GM18907 (cell line): Measurements from ENCODE around the gene GNRH2.
"Not testable (repeated sequence)": the region's sequence is repeated elsewhere in the genome, so short reads cannot be mapped to it uniquely, and the experiment has no call there.

Experiments used
- ATAC-seq: cut with Tn5 transposase; IDR thresholded peaks from one replicate; pipeline ENCODE4 v1.9.1; 2021; ENCODE audit warnings: mild to moderate bottlenecking, moderate library complexity; ENCODE audit not compliant: unreplicated experiment

GNRH2 gene, protein sequence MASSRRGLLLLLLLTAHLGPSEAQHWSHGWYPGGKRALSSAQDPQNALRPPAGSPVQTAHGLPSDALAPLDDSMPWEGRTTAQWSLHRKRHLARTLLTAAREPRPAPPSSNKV

DNA sequence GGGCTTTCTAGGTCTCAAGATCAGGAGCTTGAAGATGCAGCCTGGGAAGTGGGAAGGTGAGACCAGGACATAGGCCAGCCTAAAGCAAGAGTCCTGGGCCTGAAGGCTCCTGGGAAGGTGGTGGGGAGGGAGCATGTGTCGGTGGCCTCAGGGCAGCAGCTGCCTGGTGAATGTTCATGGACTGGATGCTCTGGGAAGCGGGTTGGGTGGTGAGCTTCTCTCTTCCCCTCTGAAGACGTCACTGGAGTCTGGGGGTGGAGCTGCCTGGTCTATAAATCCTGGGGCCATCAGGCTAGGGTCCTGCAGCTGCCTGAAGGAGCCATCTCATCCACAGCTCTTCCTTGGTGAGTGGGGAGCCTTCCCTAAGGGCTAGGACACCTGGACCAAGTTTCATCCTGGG lies at the start of gene GNRH2:
GNRH2 (plus strand) TSS at position 301 of the 400 bp plus-strand sequence. CDS start 793 bp downstream, outside the sequence.
- no peak for ATAC-seq

DNA sequence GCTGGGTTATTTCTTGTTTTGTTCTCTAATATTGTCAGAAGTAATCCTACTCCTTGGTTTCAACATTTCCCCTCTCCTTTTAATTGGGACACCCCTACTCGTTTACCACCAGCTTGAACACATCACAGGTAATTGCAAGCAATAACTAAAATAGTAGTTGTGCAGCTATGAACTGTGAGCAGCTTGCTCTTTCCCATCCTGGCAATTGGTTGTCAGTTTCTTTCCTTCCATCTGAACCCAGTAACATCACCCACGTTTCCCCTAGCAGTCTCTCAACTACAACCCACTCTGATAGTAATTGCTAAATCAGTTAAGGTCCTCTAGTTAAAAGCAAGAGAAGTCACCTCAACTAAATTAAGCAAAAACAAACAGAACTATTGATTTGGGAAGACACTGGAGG lies 47.6 kb upstream of the GNRH2 start:
- no peak for ATAC-seq

DNA sequence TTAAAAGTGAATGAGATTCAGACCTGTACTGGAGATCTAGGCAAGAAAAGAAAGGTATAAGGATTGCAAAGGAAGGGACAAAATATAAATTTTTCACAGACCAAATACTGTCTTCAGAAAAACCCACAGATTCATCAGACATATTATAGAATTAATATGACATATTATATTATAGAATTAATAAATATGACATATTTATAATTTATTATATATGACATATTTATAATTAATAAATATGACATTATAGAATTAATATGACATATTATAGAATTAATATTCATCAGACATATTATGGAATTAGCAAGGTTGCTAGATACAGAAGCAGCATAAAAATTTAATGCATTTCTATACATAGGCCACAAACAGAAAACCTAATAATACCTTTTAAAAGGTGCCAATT lies 44.7 kb upstream of the GNRH2 start:
- no peak for ATAC-seq

DNA sequence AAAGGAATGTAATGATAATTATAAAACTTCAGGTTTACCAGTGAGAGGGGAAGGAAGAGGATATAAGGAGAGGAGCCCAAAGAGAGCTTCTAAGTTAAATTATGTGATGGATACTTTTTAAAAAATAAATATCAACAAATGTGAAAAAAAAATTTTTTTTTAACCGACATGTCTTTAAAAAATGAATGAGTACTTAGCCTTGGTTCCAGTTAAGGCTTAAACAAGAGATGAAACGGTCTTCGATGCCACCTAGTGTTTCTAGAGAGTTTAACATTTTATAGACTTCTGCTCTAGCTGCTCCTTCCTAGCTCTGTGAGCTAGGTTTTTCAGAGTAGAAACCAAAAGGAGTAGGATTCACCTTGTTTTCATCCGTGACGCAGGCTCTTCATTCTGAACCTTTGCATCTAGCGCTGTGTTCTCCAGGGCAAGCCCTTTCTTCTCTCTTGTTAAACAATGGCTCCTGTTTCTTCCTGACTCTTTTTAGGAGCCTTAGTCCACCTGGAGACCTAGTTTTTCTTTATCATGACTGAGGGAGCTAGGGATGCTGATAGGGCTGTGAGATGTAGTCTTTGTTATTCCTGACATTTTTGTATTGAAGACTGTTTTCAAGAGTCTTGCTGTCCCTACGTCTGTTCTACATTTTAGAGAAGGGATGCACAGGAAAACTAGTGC lies 42.4 kb upstream of the GNRH2 start:
- no peak for ATAC-seq

DNA sequence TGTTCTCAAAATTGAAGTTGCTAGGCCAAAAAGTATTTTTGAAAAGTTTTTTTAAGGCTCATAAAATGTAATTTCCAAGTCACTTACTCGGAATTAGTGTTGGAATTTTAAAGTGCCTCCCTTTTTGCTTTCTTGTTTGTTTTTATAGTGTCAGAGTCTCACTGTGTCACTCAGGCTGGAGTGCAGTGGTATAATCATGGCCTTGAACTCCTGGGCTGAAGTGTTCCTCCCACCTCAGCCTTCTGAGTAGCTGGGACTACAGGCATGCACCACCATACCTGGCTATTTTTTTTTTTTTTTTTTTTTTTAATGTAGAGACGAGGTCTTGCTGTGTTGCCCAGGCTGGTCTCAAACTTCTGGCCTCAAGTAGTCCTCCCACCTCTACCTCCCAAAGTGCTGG lies 40.0 kb upstream of the GNRH2 start:
- ATAC-seq: no peak

DNA sequence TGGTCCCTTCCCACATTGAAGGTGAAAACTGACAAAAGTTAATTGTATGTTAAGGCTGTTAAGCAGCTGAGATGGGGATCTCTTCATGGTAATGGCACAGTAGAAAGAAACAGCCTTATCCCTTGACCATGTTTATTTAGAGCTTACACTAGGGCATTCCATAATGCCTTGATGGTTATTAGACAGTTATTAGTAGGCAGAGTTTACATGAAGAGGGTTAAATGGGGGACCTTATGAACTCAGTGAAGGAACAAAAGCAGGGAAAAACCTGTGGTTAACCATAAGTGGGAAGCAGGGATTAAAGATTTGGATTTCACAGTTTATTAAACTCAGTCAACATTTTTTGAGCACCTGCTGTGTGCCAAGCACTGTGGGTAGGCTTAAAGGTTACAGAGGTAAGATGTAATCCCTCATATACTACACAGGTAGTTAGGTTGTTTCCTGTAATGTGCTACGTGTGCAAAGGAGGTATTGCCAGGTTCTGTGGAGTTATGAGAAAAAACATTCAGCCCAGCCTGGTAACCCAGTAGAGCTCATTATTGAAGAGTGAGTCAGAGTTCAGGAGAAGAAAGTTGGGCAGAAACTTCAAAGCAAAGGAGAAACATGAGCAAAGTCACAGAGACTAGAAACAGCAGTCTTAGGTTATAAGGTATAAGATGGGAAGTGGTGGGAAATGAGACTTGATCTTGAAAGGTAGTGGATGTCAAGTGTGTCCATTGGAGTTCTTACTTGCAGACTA lies 32.3 kb upstream of the GNRH2 start:
- no peak for ATAC-seq

DNA sequence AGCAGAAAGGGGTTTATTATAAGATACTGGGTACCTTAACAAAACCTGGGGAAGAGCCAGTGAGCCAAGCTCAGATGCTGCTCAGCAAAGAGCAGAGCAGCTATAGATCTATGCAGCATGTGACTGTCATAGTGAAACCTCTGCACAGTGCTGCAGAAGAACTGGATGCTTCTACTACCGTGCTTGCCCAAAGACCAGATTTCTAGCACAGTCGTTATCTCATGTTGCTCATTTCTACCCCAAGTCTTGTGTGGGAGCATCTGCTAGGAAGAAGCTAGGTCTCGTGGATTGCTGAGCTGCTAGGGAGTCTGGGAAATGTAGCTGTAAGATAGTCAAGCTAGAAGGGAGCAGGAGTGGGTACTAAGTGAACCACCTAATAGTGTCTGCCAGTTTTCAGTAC lies 31.7 kb upstream of the GNRH2 start:
- ATAC-seq: no peak

DNA sequence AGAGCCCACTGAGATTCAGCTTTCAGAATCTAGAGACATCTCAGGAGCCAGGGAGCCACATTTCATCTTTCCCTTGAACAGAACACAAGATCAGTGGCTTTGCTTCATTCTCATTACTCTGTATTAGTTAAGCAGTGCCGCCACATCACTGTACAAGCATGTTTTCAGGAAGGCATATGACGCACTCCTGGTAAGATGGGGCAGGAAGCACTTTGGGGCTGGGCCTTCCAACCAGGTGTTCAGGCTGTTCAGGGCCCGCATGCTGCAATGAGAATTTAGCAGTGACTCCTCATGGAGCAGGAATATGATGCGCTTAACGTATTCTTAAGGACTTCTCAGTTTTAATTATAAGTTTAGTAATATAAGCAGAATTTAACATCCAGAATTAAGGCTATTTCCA lies 29.7 kb upstream of the GNRH2 start:
- no peak for ATAC-seq

DNA sequence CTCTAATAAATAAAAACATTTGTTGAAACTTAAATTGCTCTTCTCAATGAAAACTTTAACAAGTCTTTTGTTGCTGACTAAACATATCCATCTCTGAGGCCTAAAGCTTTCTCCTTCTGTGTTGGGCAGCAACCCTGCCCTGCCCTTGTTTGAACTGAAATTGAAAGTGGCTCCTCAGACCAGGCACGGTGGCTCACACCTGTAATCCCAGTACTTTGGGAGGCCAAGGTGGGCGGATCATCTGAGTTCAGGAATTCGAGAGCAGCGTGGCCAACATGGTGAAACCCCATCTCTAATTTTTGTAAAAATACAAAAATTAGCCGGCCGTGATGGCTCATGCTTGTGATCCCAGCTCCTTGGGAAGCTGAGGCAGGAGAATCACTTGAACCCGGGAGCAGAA lies 29.2 kb upstream of the GNRH2 start:
- no peak for ATAC-seq

DNA sequence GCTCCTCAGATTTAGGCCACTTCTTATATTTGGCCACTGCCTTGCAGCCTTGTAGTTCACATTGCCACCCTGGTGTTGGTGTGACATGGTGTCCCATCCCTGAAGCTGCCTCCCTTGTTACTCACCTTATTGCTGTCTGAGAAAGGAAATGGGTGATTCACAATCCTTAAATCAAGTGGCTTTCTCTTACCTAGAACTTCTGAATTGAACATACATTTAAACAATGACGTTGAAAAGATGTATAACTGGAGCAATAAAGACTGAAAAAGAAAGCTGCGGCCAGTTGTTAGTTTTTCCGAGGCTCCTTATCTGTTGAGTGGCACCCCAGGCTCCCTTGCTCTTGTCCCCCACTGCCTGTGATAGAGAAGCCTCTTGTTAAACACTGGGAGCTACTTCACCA lies 28.8 kb upstream of the GNRH2 start:
- ATAC-seq: no peak

DNA sequence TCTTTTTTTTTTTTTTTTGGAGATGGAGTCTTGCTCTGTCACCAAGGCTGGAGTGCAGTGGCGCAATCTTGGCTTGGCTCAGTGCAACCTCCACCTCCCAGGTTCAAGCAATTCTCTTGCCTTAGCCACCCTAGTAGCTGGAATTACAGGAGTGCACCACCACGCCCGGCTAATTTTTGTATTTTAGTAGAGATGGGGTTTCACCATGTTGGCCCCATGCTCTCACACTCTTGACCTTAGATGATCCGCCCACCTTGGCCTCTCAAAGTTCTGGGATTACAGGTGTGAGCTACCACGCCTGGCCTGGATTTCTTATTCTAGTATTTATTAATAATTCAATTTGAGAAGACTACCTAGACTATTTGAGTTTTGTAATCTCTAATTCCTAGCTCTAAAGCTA lies 28.1 kb upstream of the GNRH2 start:
- not testable (repeated sequence) for ATAC-seq

DNA sequence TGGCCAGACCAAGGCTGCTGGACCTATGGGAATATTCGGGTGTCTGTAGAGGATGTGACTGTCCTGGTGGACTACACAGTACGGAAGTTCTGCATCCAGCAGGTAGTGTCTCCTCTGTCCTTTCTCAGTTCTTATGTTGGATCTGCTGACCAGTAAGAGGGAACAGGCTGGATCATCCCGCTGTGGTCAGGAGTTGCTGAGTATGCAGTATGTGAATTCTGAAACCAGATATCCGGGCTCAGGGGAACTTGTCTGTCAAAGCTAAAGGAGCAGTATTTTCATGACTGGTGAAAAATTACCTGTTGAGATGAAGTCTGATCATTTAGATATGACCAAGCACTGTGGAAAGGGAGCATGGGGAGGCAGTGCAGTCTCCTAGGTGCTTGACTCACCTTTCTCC lies 22.1 kb upstream of the GNRH2 start:
- no peak for ATAC-seq

DNA sequence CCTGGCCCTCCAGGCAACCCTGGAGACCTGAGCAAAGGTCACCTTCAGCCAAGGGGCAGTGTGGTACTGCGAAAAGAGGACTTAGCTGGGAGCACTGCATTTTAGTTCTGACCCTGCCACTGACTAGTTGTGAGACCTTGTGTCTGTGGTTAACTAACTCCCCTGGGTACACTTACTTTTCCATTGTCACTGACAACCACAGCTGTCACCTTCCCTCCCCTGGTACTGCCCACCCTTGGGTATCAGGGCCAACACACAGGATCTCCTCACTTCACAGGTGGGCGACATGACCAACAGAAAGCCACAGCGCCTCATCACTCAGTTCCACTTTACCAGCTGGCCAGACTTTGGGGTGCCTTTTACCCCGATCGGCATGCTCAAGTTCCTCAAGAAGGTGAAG lies 21.6 kb upstream of the GNRH2 start:
- no peak for ATAC-seq

DNA sequence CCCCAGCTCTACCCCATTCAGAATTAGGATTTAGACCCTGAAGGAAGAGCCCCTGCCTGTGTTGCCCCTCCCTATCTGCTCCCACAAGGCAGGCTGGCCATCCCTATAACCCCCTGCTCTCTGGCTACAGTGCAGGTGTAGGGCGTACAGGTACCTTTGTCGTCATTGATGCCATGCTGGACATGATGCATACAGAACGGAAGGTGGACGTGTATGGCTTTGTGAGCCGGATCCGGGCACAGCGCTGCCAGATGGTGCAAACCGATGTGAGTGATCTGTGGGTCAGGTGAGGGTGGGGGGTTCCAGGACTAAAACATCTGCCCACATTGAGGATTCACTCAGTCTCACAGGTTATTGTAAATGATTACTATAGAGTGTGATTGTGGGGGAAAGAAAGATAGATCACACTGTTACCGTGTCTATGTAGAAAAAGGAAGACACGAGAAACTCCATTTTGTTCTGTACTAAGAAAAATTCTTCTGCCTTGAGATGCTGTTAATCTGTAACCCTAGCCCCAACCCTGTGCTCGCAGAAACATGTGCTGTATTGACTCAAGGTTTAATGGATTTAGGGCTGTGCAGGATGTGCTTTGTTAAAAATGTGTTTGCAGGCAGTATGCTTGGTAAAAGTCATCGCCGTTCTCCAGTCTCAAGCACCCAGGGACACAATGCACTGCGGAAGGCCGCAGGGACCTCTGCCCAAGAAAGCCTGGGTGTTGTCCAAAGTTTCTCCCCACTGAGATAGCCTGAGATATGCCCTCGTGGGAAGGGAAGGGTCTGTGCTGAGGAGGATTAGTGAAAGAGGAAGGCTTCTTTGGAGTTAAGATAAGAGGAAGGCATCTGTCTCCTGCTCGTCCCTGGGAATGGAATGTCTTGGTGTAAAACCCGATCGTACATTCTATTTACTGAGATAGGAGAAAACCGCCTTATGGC lies 20.6 kb upstream of the GNRH2 start:
- ATAC-seq: not testable (repeated sequence)

DNA sequence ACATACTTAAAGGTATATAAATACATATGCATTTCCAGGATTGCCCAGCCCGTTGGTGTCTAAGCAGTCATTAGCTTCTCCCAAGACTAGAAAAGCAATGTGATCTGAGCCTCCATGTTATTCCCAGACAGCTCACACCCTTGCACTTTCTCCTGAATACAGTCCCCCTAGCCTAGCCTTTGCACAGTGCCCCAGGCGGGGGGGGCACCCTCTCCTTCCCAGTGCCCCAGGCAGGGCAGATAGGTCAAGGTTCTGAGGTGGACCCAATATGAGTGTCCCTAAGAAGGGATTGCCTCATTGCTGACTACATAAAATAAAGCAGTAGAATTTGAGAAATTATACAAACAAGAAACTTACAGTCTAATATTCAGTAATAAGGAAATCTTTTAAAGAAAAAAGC lies 15.4 kb upstream of the GNRH2 start:
- no peak for ATAC-seq

DNA sequence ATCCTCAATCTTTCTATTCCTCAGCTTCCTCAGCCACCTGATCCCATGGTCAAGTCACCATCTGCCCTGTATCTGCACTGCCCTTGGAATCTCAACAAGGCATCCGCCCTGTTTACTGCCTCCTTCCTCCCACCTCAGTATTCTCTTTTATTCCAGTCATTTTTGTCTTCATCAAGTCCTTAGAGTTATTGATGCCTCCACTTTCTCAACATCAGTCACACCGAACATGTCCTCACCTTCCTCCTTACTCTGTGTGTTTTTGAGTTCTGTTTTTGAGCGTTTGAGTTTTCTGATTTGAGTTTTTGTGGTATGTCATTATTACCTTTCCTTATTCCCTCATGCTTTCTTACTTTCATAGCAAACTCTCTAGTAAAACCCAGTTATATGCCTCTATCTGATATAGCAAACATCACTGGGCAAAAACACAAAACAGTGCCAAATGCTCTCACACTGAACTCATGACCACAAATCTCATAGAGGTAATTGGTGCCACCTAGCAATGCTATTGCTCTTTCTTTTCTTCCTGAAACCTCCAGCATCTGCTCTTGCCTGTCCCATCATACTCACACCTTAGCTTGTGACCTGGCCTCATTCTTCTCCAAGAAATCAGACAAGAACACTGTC lies 11.8 kb upstream of the GNRH2 start:
- no peak for ATAC-seq

DNA sequence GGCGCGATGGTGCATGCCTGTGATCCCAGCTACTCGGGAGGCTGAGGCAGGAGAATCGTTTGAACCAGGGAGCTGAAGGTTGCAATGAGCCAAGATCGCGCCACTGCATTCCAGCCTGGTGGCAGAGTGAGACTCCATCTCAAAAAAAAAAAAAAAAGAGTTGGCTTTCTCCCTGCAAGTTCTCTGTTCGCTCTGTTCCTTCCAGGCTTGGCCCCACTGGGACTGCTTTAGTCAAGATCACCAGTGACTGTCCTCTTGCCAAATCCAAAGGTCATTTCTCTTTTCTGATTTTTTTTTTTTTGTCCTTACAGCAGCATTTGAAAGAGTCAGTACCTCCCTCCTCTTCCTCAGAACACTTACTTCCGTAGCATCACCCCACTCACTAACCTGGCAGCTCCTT lies 10.8 kb upstream of the GNRH2 start:
- ATAC-seq: no peak

DNA sequence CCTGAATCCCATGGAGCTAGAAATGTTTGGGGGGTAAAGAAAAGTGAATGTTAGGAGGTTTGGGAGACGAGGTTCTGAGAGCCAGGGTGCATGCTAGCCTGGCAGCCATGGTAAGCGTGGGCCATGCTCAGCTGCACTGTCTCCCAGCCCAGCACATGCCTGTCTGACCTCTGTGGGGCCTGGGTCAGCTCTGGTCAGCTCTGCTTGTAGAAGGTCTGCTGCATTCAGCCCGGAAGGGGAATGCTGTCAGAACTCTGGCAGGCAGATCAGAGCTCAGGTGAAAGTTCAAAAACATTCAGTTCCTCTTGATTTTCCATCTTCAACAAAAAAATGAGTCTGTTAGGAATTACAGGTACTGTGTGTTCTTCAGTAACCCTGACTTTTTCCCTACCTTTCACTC lies 5.8 kb upstream of the GNRH2 start:
- no peak for ATAC-seq

DNA sequence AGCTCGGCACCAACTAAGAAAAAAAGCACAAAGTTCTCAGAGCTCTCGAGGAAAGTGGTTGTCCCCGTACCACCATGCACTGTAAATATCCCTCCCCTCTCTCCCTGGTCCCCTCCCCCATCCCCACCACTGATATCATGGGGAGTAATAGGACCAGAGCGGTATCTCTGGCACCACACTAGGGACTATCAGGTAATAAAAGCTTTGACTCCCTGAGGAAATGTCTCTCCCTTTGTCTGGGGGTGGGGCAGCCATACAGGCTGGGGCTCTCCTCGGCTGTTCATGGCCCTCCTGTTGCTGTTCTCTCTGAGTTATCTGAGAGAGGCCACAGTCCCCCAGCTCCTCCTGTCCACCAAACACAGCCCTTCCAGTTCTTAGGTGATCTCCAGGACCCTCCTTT lies 5.0 kb upstream of the GNRH2 start:
- ATAC-seq: no peak

DNA sequence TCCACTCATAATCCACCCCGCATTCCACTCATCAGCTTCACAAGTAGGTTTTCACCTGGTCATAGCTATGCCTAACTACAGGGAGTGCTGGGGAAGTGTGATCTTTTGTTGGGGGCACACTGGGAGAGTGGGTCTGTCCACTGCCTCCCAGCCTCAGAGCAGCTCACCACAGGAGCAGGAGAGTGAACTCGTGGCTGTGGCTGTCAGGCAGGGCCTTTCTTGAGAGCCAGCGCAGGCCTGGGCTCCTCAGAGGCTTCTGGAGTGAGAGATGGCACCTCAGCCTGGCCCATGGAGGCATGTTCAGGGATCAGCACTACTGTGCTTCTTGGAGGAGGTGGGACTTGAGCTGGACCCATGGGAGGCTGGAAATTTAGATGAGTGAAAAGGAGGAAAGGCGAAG lies 4.0 kb upstream of the GNRH2 start:
- ATAC-seq: no peak

DNA sequence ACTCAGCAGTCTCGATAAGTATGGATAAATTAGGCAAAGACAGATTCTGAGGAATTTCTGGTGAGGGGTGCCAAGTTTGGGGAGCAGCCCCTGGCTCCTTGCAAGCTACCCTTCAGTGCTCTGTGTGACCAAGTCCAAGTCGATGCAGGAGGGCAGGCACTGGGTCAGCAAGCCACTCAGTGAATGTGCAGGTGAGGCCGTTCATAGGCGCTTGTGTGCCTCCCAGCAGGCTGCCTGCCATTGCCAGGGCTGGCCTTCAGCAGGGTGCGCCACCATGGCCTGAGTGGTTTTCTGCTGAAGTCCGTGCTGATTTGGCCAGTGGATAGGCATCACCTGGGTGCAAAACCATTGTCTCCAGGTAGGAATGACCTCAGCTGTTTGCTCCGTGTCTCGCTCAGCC lies 3.3 kb upstream of the GNRH2 start:
- ATAC-seq: no peak
